A673 (cell line): ENCODE results near the gene URB1. TPM values are rescaled to one million over a fixed set of nuclear protein-coding genes. Genes with fewer than 3 reads are reported as not detected.

ENCODE experiments used
- BruUV-seq: library from RNA; stranded (reverse); fragments of 400-500 nt; replicated peaks from 2 replicates; lab custom pipeline; 2021; lab: Mats Ljungman, UMichigan
- CTCF ChIA-PET: fragments of 300-600 bp; sonication (Branson Sonifier 250); formaldehyde crosslinking; loops from one replicate; lab custom pipeline; 2022; ENCODE audit warnings: antibody characterized with exemption; lab: Charles Lee
- POLR2A ChIA-PET: fragments of 300-600 bp; sonication (Branson Sonifier 250); formaldehyde crosslinking; loops from one replicate; lab custom pipeline; 2022; ENCODE audit warnings: antibody characterized with exemption; ENCODE audit not compliant: low non-redundant PET; lab: Charles Lee
- DNase-seq: peaks from one replicate; pipeline ENCODE4 v3.0.0-alpha.2; 2015; ENCODE audit warnings: low spot score
- H3K27ac ChIP-seq: fragments of 200-600 bp; sonication (generic); 2 replicates; pipeline ENCODE4 v1.5.1; 2016; ENCODE audit warnings: mixed run types, low read depth, mild to moderate bottlenecking, mixed read lengths, antibody characterized with exemption, low read length; ENCODE audit not compliant: poor library complexity, severe bottlenecking
- H3K27me3 ChIP-seq: fragments of 200-600 bp; sonication (generic); replicated peaks from 2 replicates; pipeline ENCODE4 v1.6.1; 2017; ENCODE audit warnings: mixed run types, low read depth, mild to moderate bottlenecking, mixed read lengths, antibody characterized with exemption, low read length; ENCODE audit not compliant: insufficient read depth, poor library complexity
- H3K36me3 ChIP-seq: fragments of 200-600 bp; sonication (generic); 2 replicates; pipeline ENCODE4 v1.6.1; 2016; ENCODE audit warnings: mixed run types, mild to moderate bottlenecking, mixed read lengths, antibody characterized with exemption, low read length; ENCODE audit not compliant: insufficient read depth, poor library complexity, severe bottlenecking
- H3K4me1 ChIP-seq: fragments of 200-600 bp; sonication (generic); 2 replicates; pipeline ENCODE4 v1.6.1; 2017; ENCODE audit warnings: mixed run types, mild to moderate bottlenecking, mixed read lengths, antibody characterized with exemption, low read length; ENCODE audit not compliant: insufficient read depth, poor library complexity, severe bottlenecking
- H3K4me3 ChIP-seq: fragments of 200-600 bp; sonication (generic); 2 replicates; pipeline ENCODE4 v1.5.1; 2016; ENCODE audit warnings: low read depth, mixed run types, mild to moderate bottlenecking, mixed read lengths, low read length; ENCODE audit not compliant: poor library complexity, severe bottlenecking
- H3K9me3 ChIP-seq: fragments of 200-600 bp; sonication (generic); 2 replicates; pipeline ENCODE4 v1.6.1; 2016; ENCODE audit warnings: mixed run types, low read depth, mild to moderate bottlenecking, mixed read lengths, antibody characterized with exemption, low read length; ENCODE audit not compliant: poor library complexity, severe bottlenecking
- EZH2 ChIP-seq: fragments of 200-600 bp; sonication (generic); IDR thresholded peaks from 2 replicates; pipeline ENCODE4 v1.6.1; 2017; ENCODE audit warnings: borderline replicate concordance, low read depth, mild to moderate bottlenecking, mixed read lengths, antibody characterized with exemption, low read length; ENCODE audit not compliant: poor library complexity, severe bottlenecking
- intact Hi-C: fragments of 100-400 bp; cut with micrococcal nuclease; formaldehyde crosslinking; loops from one replicate; pipeline ENCODE4 v1.10.0; 2022; ENCODE audit not compliant: unreplicated experiment
- total RNA-seq: library from RNA; stranded (reverse); gene quantifications from 2 replicates; pipeline ENCODE4 v1.2.3, GENCODE V29; 2021
- TF ChIP-seq, protein P1 (sequence below): fragments of 300-800, 200-600 bp; sonication (generic); conservative IDR thresholded peaks from 2 replicates; pipeline ENCODE4 v1.5.1; 2017; ENCODE audit warnings: low read depth, mild to moderate bottlenecking, antibody characterized with exemption, low read length, moderate library complexity, mixed read lengths

Gene URB1
- total RNA-seq, 1 experiment from 2014 or later = 30.5 TPM

DNA sequence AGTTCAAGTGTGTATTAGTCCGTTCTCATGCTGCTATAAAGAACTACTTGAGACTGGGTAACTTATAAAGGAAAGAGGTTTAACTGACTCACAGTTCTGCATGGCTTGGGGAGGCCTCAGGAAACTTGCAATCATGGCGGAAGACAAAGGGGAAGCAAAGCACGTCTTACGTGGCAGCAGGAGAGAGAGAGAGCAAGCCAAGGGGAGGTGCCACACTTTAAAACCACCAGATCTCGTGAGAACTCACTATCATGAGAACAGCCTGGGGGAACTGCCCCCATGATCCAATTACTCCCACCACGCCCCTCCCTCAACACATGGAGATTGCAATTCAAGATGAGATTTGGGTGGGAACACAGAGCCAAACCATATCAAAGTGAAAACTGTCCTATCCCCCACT, 109.8 kb downstream of the URB1 start:
- BruUV-seq = no TSS peak
- TF ChIP-seq, protein P1, sequence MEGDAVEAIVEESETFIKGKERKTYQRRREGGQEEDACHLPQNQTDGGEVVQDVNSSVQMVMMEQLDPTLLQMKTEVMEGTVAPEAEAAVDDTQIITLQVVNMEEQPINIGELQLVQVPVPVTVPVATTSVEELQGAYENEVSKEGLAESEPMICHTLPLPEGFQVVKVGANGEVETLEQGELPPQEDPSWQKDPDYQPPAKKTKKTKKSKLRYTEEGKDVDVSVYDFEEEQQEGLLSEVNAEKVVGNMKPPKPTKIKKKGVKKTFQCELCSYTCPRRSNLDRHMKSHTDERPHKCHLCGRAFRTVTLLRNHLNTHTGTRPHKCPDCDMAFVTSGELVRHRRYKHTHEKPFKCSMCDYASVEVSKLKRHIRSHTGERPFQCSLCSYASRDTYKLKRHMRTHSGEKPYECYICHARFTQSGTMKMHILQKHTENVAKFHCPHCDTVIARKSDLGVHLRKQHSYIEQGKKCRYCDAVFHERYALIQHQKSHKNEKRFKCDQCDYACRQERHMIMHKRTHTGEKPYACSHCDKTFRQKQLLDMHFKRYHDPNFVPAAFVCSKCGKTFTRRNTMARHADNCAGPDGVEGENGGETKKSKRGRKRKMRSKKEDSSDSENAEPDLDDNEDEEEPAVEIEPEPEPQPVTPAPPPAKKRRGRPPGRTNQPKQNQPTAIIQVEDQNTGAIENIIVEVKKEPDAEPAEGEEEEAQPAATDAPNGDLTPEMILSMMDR = no peak
- TF ChIP-seq EZH2 = no peak

GRCh38 chr21:32281531-32281930, 111.3 kb downstream of the URB1 start:
- intact Hi-C loops = no loop called here
- H3K27me3 ChIP-seq = no peaks in the 10 kb centered on the region
- ChIA-PET POLR2A (no interaction called here), CTCF (no interaction called here)
- no peak for TF ChIP-seq EZH2
- TF ChIP-seq, protein P1 = no peak
- DNase-seq = no peak
- no TSS peak for BruUV-seq
- H3K4me1 ChIP-seq = peaks cover 8% of the 10 kb centered on the region
- H3K36me3 ChIP-seq = no peaks in the 10 kb centered on the region
- H3K27ac ChIP-seq = no peak overlapping the region
- no peaks in the 10 kb centered on the region for H3K9me3 ChIP-seq
- no peak overlapping the region for H3K4me3 ChIP-seq

More for the DNA sequence above, 109.8 kb downstream of the URB1 start:
- no peak overlapping the region for H3K4me3 ChIP-seq
- ChIA-PET POLR2A (no interaction called here), CTCF (no interaction called here)
- H3K36me3 ChIP-seq = no peaks in the 10 kb centered on the region
- peaks cover 8% of the 10 kb centered on the region for H3K4me1 ChIP-seq
- no peaks in the 10 kb centered on the region for H3K9me3 ChIP-seq
- intact Hi-C loops = no loop called here
- H3K27me3 ChIP-seq = no peaks in the 10 kb centered on the region
- DNase-seq = no peak
- H3K27ac ChIP-seq = no peak overlapping the region

DNA sequence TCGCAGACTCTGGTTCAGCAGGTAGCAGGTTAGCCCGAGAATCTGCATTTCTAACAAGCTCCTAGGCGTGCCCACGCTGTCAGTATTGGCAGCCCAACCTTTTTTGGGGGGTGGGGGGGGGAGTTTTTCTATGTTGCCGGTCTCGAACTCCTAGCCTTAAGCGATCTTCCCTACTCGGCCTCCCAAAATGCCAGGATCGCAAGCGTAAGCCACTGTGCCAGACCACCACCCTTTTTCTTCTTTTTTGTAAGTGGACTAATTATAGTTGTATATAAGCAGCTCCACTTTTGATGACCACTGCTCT, 113.5 kb downstream of the URB1 start:
- H3K27me3 ChIP-seq = no peaks in the 10 kb centered on the region
- H3K36me3 ChIP-seq = peaks cover 5% of the 10 kb centered on the region
- peaks cover 8% of the 10 kb centered on the region for H3K4me1 ChIP-seq
- H3K9me3 ChIP-seq = no peaks in the 10 kb centered on the region
- H3K4me3 ChIP-seq = peak overlapping the region; percentile 98
- TF ChIP-seq, protein P1 = no peak
- TF ChIP-seq EZH2 = no peak
- DNase-seq = no peak
- BruUV-seq = TSS peak; percentile 90
- intact Hi-C loops = no loop called here
- CTCF ChIA-PET = interaction anchor here (0.6 kb wide), 1 partner anchor 301 kb away, joined by 4 read pairs; no protein-coding TSS in a partner anchor
- peak overlapping the region; percentile 49 for H3K27ac ChIP-seq
- POLR2A ChIA-PET = interaction anchor here (0.6 kb wide), 1 partner anchor 11 kb away, joined by 9 read pairs; no protein-coding TSS in a partner anchor
